Osteoblast (primary cell): ENCODE measurements around the gene PANK1. TPM values are rescaled to one million over a fixed set of nuclear protein-coding genes. Genes with fewer than 3 reads are reported as not detected.

Experiments
- DNase-seq: peaks from one replicate; pipeline ENCODE4 v3.0.0; 2011; ENCODE audit warnings: low spot score, mixed read lengths; ENCODE audit not compliant: insufficient read length; ENCODE audit errors: missing footprints
- H2AFZ ChIP-seq: 2 replicates; pipeline ENCODE4 v1.6.0; 2011; ENCODE audit warnings: mild to moderate bottlenecking, low read length
- H3K27ac ChIP-seq: 2 replicates; pipeline ENCODE4 v1.5.1; 2011; ENCODE audit warnings: mild to moderate bottlenecking, low read depth, low read length, moderate library complexity
- H3K27me3 ChIP-seq: 2 replicates; pipeline ENCODE4 v1.6.0; 2012; ENCODE audit warnings: mild to moderate bottlenecking, control low read depth, inconsistent platforms, low read length, moderate library complexity; ENCODE audit not compliant: insufficient read depth
- H3K36me3 ChIP-seq: 2 replicates; pipeline ENCODE4 v1.5.1; 2011; ENCODE audit warnings: mild to moderate bottlenecking, low read length, control low read depth, moderate library complexity; ENCODE audit not compliant: insufficient read depth
- H3K4me1 ChIP-seq: 2 replicates; pipeline ENCODE4 v1.5.1; 2011; ENCODE audit warnings: mild to moderate bottlenecking, low read length, control low read depth, moderate library complexity; ENCODE audit not compliant: insufficient read depth
- H3K4me2 ChIP-seq: 2 replicates; pipeline ENCODE4 v1.6.0; 2011; ENCODE audit warnings: mild to moderate bottlenecking, low read length; ENCODE audit not compliant: insufficient read depth
- H3K4me3 ChIP-seq: fragments of 200-600 bp; sonication (generic); 3 replicates; pipeline ENCODE4 v1.5.1; 2012; ENCODE audit warnings: mild to moderate bottlenecking, low read length, inconsistent platforms; ENCODE audit not compliant: insufficient read depth
- H3K79me2 ChIP-seq: 2 replicates; pipeline ENCODE4 v1.6.0; 2012; ENCODE audit warnings: mild to moderate bottlenecking, low read length, control low read depth, inconsistent platforms; ENCODE audit not compliant: insufficient read depth
- H3K9me3 ChIP-seq: 2 replicates; pipeline ENCODE4 v1.5.1; 2011; ENCODE audit warnings: low read depth, low read length, control low read depth
- H4K20me1 ChIP-seq: 2 replicates; pipeline ENCODE4 v1.6.0; 2012; ENCODE audit warnings: mild to moderate bottlenecking, low read length, control low read depth; ENCODE audit not compliant: insufficient read depth
- CTCF ChIP-seq: IDR thresholded peaks from 2 replicates; pipeline ENCODE4 v1.5.1; 2011; ENCODE audit warnings: mild to moderate bottlenecking, low read depth, low read length, moderate library complexity; ENCODE audit errors: extremely low read depth
- total RNA-seq: library from RNA; depleted of rRNA; stranded (reverse); fragments of >200 nt; gene quantifications from 2 replicates; pipeline ENCODE4 v1.2.3, GENCODE V29; 2012

Gene PANK1
- total RNA-seq, 1 donor, result 5.8 TPM

GRCh38 chr10:89604200-89604599 is 40.8 kb downstream of the PANK1 start:
- Histone ChIP-seq H4K20me1 (no peaks in the 10 kb centered on the region), H3K4me1 (peaks cover 3% of the 10 kb centered on the region), H3K4me2 (no peak overlapping the region), H3K27me3 (no peaks in the 10 kb centered on the region), H3K79me2 (no peaks in the 10 kb centered on the region), H3K27ac (no peak overlapping the region), H3K36me3 (no peaks in the 10 kb centered on the region), H3K9me3 (no peaks in the 10 kb centered on the region), H2AFZ (no peak overlapping the region), H3K4me3 (no peak overlapping the region)
- no peak for TF ChIP-seq CTCF
- DNase-seq, result no peak

GRCh38 chr10:89602919-89603318 is 42.1 kb downstream of the PANK1 start:
- Histone ChIP-seq H3K4me2 (no peak overlapping the region), H3K4me1 (peaks cover 3% of the 10 kb centered on the region), H3K27me3 (no peaks in the 10 kb centered on the region), H3K36me3 (peaks cover 3% of the 10 kb centered on the region), H3K79me2 (no peaks in the 10 kb centered on the region), H3K27ac (no peak overlapping the region), H2AFZ (no peak overlapping the region), H3K9me3 (no peaks in the 10 kb centered on the region), H3K4me3 (no peak overlapping the region), H4K20me1 (no peaks in the 10 kb centered on the region)
- no peak for TF ChIP-seq CTCF
- DNase-seq, result no peak

GRCh38 chr10:89601728-89602361 is 43.2 kb downstream of the PANK1 start:
- DNase-seq, result no peak
- Histone ChIP-seq H3K79me2 (no peaks in the 10 kb centered on the region), H3K4me1 (peaks cover 3% of the 10 kb centered on the region), H3K27ac (no peak overlapping the region), H2AFZ (no peak overlapping the region), H3K9me3 (no peaks in the 10 kb centered on the region), H3K4me3 (no peak overlapping the region), H3K36me3 (peaks cover 3% of the 10 kb centered on the region), H3K4me2 (no peak overlapping the region), H3K27me3 (no peaks in the 10 kb centered on the region), H4K20me1 (no peaks in the 10 kb centered on the region)
- no peak for TF ChIP-seq CTCF

DNA sequence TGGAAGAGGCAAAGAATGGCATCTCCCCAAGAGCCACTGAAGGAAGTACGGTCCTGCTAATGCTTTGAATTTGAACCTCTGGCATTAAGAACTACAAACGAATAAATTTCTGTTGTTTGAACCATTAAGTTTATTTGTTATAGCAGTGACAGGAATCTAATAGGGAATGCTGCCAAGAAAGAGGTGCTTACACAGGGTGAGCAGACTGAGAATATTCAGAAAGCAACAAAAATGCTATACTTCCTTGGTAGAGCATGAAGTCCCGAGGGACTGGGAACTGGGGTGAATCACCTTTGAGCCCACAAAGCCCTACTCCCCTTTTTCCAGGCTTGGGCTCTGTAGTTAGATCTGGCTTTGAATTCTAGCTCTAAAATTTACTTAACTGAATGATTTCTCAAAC is 45.0 kb downstream of the PANK1 start:
- Histone ChIP-seq H3K4me2 (no peak overlapping the region), H4K20me1 (no peaks in the 10 kb centered on the region), H3K79me2 (no peaks in the 10 kb centered on the region), H3K9me3 (no peaks in the 10 kb centered on the region), H3K27me3 (no peaks in the 10 kb centered on the region), H3K27ac (no peak overlapping the region), H2AFZ (no peak overlapping the region), H3K4me1 (peaks cover 3% of the 10 kb centered on the region), H3K4me3 (no peak overlapping the region), H3K36me3 (peaks cover 3% of the 10 kb centered on the region)
- TF ChIP-seq CTCF, result no peak
- peak; percentile 69 for DNase-seq
